Gastrocnemius medialis (tissue), 4 donors: ENCODE data around the gene PDE4D. TPM values are rescaled to one million over a fixed set of nuclear protein-coding genes. Genes with fewer than 3 reads are reported as not detected.
A peak's percentile ranks its signal among the peaks of the same experiment; 100 is the strongest.
"Not testable (repeated sequence)": the region's sequence is repeated elsewhere in the genome, so short reads cannot be mapped to it uniquely, and the experiment has no call there.

ENCODE experiments used
- ATAC-seq, 2 donors: fragments of 150-250 bp; one replicate each; pipeline ENCODE4 v1.9.1; 2016
- DNase-seq, 2 donors: peaks; one replicate each; pipeline ENCODE4 v3.0.0-alpha.2; 2019
- H3K27ac ChIP-seq, 4 donors: fragments of 200-600 bp; sonication (generic); 1 replicate in 1 of 4; 2 replicates in 3 of 4; pipeline ENCODE4 v1.5.1; 2016 to 2018; ENCODE audit warnings: mild to moderate bottlenecking in 2 of 4, moderate library complexity in 1 of 4
- H3K27me3 ChIP-seq, 3 donors: fragments of 200-600 bp; sonication (generic) in 2 of 3; 1 replicate in 1 of 3; 2 replicates in 2 of 3; pipeline versions ENCODE4 v1.5.1 to v1.6.0; 2016 to 2019; ENCODE audit warnings: mild to moderate bottlenecking in 1 of 3, moderate library complexity in 1 of 3
- H3K36me3 ChIP-seq, 2 donors: fragments of 200-600 bp; sonication (generic) in 1 of 2; one replicate each; pipeline ENCODE4 v1.5.1; 2017 to 2018
- H3K4me1 ChIP-seq, 2 donors: fragments of 200-600 bp; sonication (generic) in 1 of 2; one replicate each; pipeline ENCODE4 v1.5.1; 2016 to 2017; ENCODE audit warnings: mild to moderate bottlenecking in 2 of 2
- H3K4me3 ChIP-seq, 4 donors: fragments of 200-600 bp; sonication (generic) in 3 of 4; 1 replicate in 1 of 4; 2 replicates in 3 of 4; pipeline ENCODE4 v1.5.1; 2016 to 2019; ENCODE audit warnings: mild to moderate bottlenecking in 2 of 4
- H3K9me3 ChIP-seq, 3 donors: fragments of 200-600 bp; sonication (generic) in 2 of 3; 1 replicate in 1 of 3; 2 replicates in 2 of 3; pipeline ENCODE4 v1.5.1; 2016 to 2019
- POLR2A ChIP-seq, 2 donors: fragments of 450-650 bp; IDR thresholded peaks; one replicate each; pipeline ENCODE4 v1.6.1; 2017; ENCODE audit warnings: antibody characterized with exemption in 2 of 2, mild to moderate bottlenecking in 2 of 2, moderate library complexity in 2 of 2
- in situ Hi-C, 4 donors: fragments of 200-750 bp; cut with MboI; loops; one replicate each; pipeline versions ENCODE4 v1.15.0 to v1.8.0; 2017; ENCODE audit warnings: low sequenced_read_pairs in 4 of 4
- intact Hi-C: fragments of 100-400 bp; cut with DNase I; formaldehyde crosslinking; loops from one replicate; pipeline ENCODE4 v1.15.1; 2023; ENCODE audit warnings: low total_unique reads
- total RNA-seq, 4 donors: library from RNA; depleted of rRNA; stranded (reverse); fragments of >200 nt; gene quantifications; one replicate each; pipeline versions ENCODE4 v1.1.0 to v1.2.3, GENCODE V29; 2016
- TF ChIP-seq, protein P1 (sequence below), 5 experiments: fragments of 450-650 bp in 3 of 5; fragments of 200-600 bp in 2 of 5; sonication (generic) in 2 of 5; IDR thresholded peaks in 4 of 5; conservative IDR thresholded peaks in 1 of 5; 1 replicate in 4 of 5; 2 replicates in 1 of 5; pipeline ENCODE4 v1.5.1; 2016 to 2019; ENCODE audit warnings: antibody characterized with exemption in 5 of 5, mild to moderate bottlenecking in 3 of 5, moderate library complexity in 3 of 5

PDE4D gene
- total RNA-seq, 4 donors from 2014 or later = 133 to 223 (median 185) TPM

DNA sequence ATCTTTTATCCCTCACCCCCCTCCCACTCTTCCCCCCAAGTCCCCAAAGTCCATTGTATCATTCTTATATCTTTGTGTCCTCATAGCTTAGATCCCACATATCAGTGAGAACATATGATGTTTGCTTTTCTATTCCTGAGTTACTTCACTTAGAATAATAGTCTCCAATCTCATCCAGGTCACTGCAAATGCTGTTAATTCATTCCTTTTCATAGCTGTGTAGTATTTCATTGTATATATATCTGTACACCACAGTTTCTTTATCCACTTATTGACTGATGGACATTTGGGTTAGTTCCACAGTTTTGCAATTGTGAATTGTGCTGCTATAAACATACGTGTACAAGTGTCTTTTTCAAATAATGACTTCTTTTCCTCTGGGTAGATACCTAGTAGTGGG, 591.0 kb downstream of the PDE4D start:
- intact Hi-C loops, ATAC-seq, in situ Hi-C loops: not testable (repeated sequence)

GRCh38 chr5:59301727-59302126, 591.8 kb downstream of the PDE4D start:
- intact Hi-C loops = no loop called here
- ATAC-seq (peak in 1 of 2 donors; percentile 34), DNase-seq (no peak)

More for the DNA sequence above, 591.0 kb downstream of the PDE4D start:
- not testable (repeated sequence) for H3K9me3 ChIP-seq, H3K36me3 ChIP-seq, H3K27me3 ChIP-seq, H3K4me3 ChIP-seq, DNase-seq
- peak overlapping the region in 1 of 4 donors; percentile 68 for H3K27ac ChIP-seq
- peaks cover 23 to 35% of the 10 kb centered on the region in 2 donors for H3K4me1 ChIP-seq

GRCh38 chr5:59300930-59301329, 592.6 kb downstream of the PDE4D start:
- intact Hi-C loops (no loop called here), in situ Hi-C loops (no loop called here)
- TF ChIP-seq, protein P1, sequence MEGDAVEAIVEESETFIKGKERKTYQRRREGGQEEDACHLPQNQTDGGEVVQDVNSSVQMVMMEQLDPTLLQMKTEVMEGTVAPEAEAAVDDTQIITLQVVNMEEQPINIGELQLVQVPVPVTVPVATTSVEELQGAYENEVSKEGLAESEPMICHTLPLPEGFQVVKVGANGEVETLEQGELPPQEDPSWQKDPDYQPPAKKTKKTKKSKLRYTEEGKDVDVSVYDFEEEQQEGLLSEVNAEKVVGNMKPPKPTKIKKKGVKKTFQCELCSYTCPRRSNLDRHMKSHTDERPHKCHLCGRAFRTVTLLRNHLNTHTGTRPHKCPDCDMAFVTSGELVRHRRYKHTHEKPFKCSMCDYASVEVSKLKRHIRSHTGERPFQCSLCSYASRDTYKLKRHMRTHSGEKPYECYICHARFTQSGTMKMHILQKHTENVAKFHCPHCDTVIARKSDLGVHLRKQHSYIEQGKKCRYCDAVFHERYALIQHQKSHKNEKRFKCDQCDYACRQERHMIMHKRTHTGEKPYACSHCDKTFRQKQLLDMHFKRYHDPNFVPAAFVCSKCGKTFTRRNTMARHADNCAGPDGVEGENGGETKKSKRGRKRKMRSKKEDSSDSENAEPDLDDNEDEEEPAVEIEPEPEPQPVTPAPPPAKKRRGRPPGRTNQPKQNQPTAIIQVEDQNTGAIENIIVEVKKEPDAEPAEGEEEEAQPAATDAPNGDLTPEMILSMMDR (IDR thresholded peaks at IDR 0.05 in 4 of 5, conservative IDR thresholded peaks at IDR 0.05 in 1 of 5) = no peak
- TF ChIP-seq POLR2A (IDR thresholded peaks at IDR 0.05) = no peak
- H3K27ac ChIP-seq = peak overlapping the region; percentile 33 to 68 (median 55)
- no peak overlapping the region for H3K4me3 ChIP-seq
- peaks cover 36 to 47% of the 10 kb centered on the region in 2 donors for H3K4me1 ChIP-seq
- H3K9me3 ChIP-seq = no peaks in the 10 kb centered on the region
- ATAC-seq (no peak), DNase-seq (no peak)
- H3K36me3 ChIP-seq = no peaks in the 10 kb centered on the region
- H3K27me3 ChIP-seq = no peaks in the 10 kb centered on the region

More at GRCh38 chr5:59301727-59302126, 591.8 kb downstream of the PDE4D start:
- Histone ChIP-seq H3K9me3 (no peaks in the 10 kb centered on the region), H3K27ac (peak overlapping the region; percentile 33 to 68 (median 55)), H3K4me3 (no peak overlapping the region), H3K27me3 (no peaks in the 10 kb centered on the region), H3K4me1 (peaks cover 31 to 40% of the 10 kb centered on the region in 2 donors), H3K36me3 (no peaks in the 10 kb centered on the region)
- in situ Hi-C loops = no loop called here
- no peak for TF ChIP-seq POLR2A (IDR thresholded peaks at IDR 0.05)
- TF ChIP-seq, protein P1 (IDR thresholded peaks at IDR 0.05 in 4 of 5, conservative IDR thresholded peaks at IDR 0.05 in 1 of 5) = no peak

DNA sequence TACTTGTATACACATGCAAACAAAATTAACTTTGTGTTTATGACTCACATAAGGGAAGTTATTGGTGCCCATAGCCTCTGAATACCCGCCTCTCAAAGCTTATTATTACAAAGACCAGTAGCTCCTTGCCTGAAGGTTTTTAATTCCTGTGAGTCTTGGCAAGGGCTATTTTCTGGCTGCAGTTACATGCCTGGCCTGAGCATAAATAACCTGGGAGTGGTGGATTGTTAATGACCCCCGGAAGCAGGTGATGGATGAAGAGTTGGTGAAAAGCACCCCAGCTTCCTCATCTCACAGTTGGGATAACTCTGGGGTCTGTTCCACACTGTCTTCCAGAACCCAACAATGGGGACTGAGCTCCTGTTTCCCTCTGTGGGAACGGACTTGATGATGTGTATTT, 594.5 kb downstream of the PDE4D start:
- DNase-seq (no peak), ATAC-seq (no peak)
- intact Hi-C loops = no loop called here
- peaks cover 45 to 63% of the 10 kb centered on the region in 2 donors for H3K4me1 ChIP-seq
- no peaks in the 10 kb centered on the region for H3K9me3 ChIP-seq
- H3K27me3 ChIP-seq = no peaks in the 10 kb centered on the region
- H3K27ac ChIP-seq = peak overlapping the region in 3 of 4 donors; percentile 38 to 52 (median 44)
- H3K4me3 ChIP-seq = no peak overlapping the region
- H3K36me3 ChIP-seq = no peaks in the 10 kb centered on the region
- TF ChIP-seq, protein P1 (IDR thresholded peaks at IDR 0.05 in 4 of 5, conservative IDR thresholded peaks at IDR 0.05 in 1 of 5) = no peak
- no peak for TF ChIP-seq POLR2A (IDR thresholded peaks at IDR 0.05)
- in situ Hi-C loops = no loop called here

DNA sequence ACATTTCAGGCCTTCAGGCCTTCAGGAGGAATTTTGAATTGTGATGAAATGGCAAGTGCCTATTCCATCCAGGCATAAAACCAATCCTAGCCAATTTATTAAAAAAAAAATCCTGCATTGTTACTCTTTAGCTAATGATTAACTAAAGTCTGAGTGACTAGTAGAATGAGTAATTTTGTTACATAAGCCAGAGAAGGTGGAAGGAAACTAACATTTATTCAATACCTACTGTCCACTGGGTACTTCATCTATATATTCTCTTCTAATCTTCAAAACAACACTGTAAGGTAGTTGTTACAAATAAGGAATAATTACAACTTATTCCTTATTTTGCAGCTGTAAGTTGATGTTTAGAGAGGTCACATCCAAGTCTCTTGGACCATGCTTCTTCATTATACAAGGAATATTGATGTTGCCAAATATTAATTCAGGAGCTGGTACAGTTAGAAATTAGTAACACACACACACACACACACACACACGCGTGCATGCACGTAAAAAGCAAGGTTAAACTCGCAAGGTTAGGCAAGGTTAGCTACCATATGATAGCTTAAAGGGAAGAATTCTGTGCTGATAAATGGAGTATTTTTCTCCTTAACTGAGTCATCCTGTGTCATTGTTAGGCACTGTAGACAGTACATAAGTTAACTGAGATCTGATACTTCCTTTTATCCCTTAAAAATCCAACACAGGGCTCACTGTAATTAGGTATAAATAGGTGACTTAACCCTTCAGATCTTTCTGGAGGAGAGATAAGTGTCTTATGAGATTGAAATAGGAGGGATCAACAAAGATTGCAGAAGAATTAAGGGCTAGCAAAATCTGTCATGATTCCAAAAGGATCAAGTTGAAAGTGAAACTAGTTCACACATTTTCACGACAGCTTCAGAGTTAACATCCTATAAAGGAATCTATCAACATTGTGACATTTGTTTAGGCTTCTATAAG, 596.9 kb downstream of the PDE4D start:
- no peak for TF ChIP-seq POLR2A (IDR thresholded peaks at IDR 0.05)
- TF ChIP-seq, protein P1 (IDR thresholded peaks at IDR 0.05 in 4 of 5, conservative IDR thresholded peaks at IDR 0.05 in 1 of 5) = no peak
- DNase-seq = no peak
- ATAC-seq = peak in 1 of 2 donors; percentile 37
- Histone ChIP-seq H3K4me1 (peaks cover 67 to 72% of the 10 kb centered on the region in 2 donors), H3K4me3 (peak overlapping the region; percentile 15 to 48 (median 28)), H3K9me3 (no peaks in the 10 kb centered on the region), H3K36me3 (no peaks in the 10 kb centered on the region), H3K27ac (peak overlapping the region; percentile 40 to 67 (median 49)), H3K27me3 (no peaks in the 10 kb centered on the region)
- in situ Hi-C loops (no loop called here), intact Hi-C loops (no loop called here)
